Panc1 (cell line): Measurements from ENCODE around the gene PEDS1. TPM values are rescaled to one million over a fixed set of nuclear protein-coding genes. Genes with fewer than 3 reads are reported as not detected.
"Not testable (repeated sequence)": the region's sequence is repeated elsewhere in the genome, so short reads cannot be mapped to it uniquely, and the experiment has no call there.

Experiments
- ATAC-seq: fragments of 200-7000 bp; cut with Tn5 transposase; 2 replicates; pipeline ENCODE4 v1.9.1; 2020; ENCODE audit warnings: mild to moderate bottlenecking, moderate library complexity
- BruUV-seq: library from RNA; stranded (reverse); fragments of 400-500 nt; replicated peaks from 2 replicates; lab custom pipeline; 2021; lab: Mats Ljungman, UMichigan
- CTCF ChIA-PET: fragments of 300-600 bp; sonication (Branson Sonifier 250); formaldehyde crosslinking; loops from one replicate; lab custom pipeline; 2022; ENCODE audit warnings: antibody characterized with exemption; lab: Charles Lee
- POLR2A ChIA-PET: fragments of 300-600 bp; sonication (Branson Sonifier 250); formaldehyde crosslinking; loops from one replicate; lab custom pipeline; 2022; ENCODE audit warnings: antibody characterized with exemption; lab: Charles Lee
- DNase-seq: peaks from one replicate; pipeline ENCODE4 v3.0.0-alpha.2; 2010; ENCODE audit warnings: low read depth, low spot score
- H3K27ac ChIP-seq: 2 replicates; pipeline ENCODE4 v1.5.1; 2011; ENCODE audit warnings: mild to moderate bottlenecking, low read length, inconsistent platforms
- H3K27me3 ChIP-seq: fragments of 200-500 bp; sonication (Bioruptor generic); 2 replicates; pipeline ENCODE4 v1.6.0; 2014; ENCODE audit warnings: low read length, inconsistent platforms; ENCODE audit not compliant: control insufficient read depth, insufficient read depth
- H3K36me3 ChIP-seq: fragments of 200-500 bp; sonication (Bioruptor generic); 2 replicates; pipeline ENCODE4 v1.5.1; 2014; ENCODE audit warnings: inconsistent platforms, mild to moderate bottlenecking, low read length, moderate library complexity; ENCODE audit not compliant: control insufficient read depth, insufficient read depth
- H3K4me1 ChIP-seq: 2 replicates; pipeline ENCODE4 v1.5.1; 2011; ENCODE audit warnings: inconsistent platforms, mild to moderate bottlenecking, low read length, moderate library complexity; ENCODE audit not compliant: control insufficient read depth, insufficient read depth
- H3K4me3 ChIP-seq, 2 experiments: 2 replicates each; pipeline ENCODE4 v1.5.1; 2011 to 2012; ENCODE audit warnings: low read depth in 2 of 2, low read length in 2 of 2, mild to moderate bottlenecking in 2 of 2, inconsistent platforms in 1 of 2, moderate library complexity in 1 of 2
- H3K9me3 ChIP-seq: fragments of 200-500 bp; sonication (Bioruptor generic); 2 replicates; pipeline ENCODE4 v1.5.1; 2014; ENCODE audit warnings: low read depth, mild to moderate bottlenecking, inconsistent platforms, low read length, moderate library complexity; ENCODE audit not compliant: control insufficient read depth, insufficient read depth
- POLR2AphosphoS5 ChIP-seq: IDR thresholded peaks from 2 replicates; pipeline ENCODE4 v1.6.1; 2012; ENCODE audit warnings: mild to moderate bottlenecking, low read depth, low read length, moderate library complexity
- SIN3A ChIP-seq: IDR thresholded peaks from 2 replicates; pipeline ENCODE4 v1.6.1; 2012; ENCODE audit warnings: low read depth, mild to moderate bottlenecking, low read length, moderate library complexity, borderline replicate concordance; ENCODE audit not compliant: insufficient read depth
- TCF7L2 ChIP-seq: IDR thresholded peaks from 2 replicates; pipeline ENCODE4 v1.6.1; 2011; ENCODE audit warnings: mild to moderate bottlenecking, low read depth, low read length, inconsistent platforms
- in situ Hi-C: cut with HindIII; loops from 2 replicates; pipeline ENCODE4 v1.10.0; 2016; ENCODE audit warnings: low sequenced_read_pairs, low pct_unique_long_range_greater_than_20kb
- intact Hi-C: fragments of 100-400 bp; cut with micrococcal nuclease; formaldehyde crosslinking; loops from one replicate; pipeline ENCODE4 v1.10.0; 2022; ENCODE audit not compliant: unreplicated experiment
- total RNA-seq: library from RNA; stranded (reverse); gene quantifications from one replicate; pipeline ENCODE4 v1.2.1, GENCODE V29; 2021; ENCODE audit not compliant: unreplicated experiment
- TF ChIP-seq, protein P1 (sequence below): fragments of 450-650 bp; IDR thresholded peaks from 2 replicates; pipeline ENCODE4 v1.5.1; 2017; ENCODE audit warnings: mild to moderate bottlenecking
- TF ChIP-seq, protein P2 (sequence below), 2 experiments: IDR thresholded peaks; 2 replicates each; pipeline ENCODE4 v1.6.1; 2011 to 2012; ENCODE audit warnings: low read depth in 2 of 2, control low read depth in 1 of 2, low read length in 1 of 2, mild to moderate bottlenecking in 1 of 2, moderate library complexity in 1 of 2; ENCODE audit not compliant: insufficient read depth in 1 of 2

PEDS1 gene
- total RNA-seq, 1 experiment from 2014 or later = 88.9 TPM

DNA sequence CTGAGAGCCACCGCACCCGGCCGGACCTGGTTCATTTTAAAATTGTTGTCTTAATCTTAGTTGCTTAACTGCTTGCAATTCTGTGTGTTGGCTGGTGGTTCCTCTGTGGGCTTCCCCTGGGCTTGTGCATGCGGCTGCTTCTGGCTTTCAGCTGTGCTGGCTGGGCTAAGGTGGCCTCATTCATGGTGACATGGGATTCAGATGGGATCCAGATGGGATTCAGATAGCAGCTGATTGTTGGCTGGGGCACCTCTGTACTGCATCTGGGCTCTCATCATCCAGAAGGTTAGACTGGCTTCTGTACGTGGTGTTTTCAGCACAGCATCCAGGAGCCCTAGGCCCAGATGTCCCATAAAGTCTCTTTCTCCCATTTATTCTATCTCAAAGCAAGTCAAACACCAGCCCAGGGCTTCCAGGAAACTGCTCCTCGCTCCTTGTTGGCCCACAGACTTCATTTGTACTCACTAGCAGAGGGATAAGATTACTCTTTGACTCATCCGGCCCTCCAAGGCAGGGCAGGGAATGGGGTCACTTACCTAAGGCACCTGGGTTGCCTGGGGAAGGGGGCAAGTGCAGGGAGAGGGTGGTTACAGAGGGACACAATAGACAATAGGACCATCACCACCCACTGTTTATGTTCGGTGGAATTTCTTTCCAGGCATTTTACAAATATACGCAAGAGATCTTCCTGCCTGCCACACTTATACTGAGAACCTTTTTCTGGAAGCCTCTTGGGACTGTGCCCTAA lies 10.2 kb upstream of the PEDS1 start:
- BruUV-seq = no TSS peak
- Histone ChIP-seq H3K9me3 (no peaks in the 10 kb centered on the region), H3K4me1 (peaks cover 41% of the 10 kb centered on the region), H3K27ac (peak overlapping the region; percentile 99), H3K4me3 (no peak overlapping the region), H3K27me3 (no peaks in the 10 kb centered on the region), H3K36me3 (no peaks in the 10 kb centered on the region)
- CTCF ChIA-PET = no interaction called here
- in situ Hi-C loops = no loop called here
- ATAC-seq (no peak), DNase-seq (no peak)
- no peak for TF ChIP-seq TCF7L2
- no peak for TF ChIP-seq POLR2AphosphoS5
- POLR2A ChIA-PET = interaction anchor here (0.5 kb wide), 1 partner anchor 60 kb away, joined by 5 read pairs; no protein-coding TSS in a partner anchor
- intact Hi-C loops = no loop called here

DNA sequence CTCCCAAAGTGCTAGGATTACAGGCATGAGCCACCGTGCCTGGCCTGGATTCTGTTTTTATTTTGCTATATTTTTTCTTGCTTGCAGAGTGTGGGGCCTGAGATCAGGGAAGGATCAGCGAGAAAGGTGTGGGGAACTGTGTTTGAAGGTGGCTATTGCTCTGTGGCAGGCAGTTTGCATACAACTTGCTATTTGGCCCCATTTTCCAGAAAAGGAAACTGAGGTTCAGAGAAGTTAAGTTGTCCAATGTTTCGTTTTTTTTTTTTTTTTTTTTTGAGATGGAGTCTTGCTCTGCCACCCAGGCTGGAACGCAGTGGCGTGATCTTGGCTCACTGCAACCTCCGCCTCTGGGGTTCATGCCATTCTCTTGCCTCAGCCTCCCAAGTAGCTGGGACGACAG lies 8.0 kb upstream of the PEDS1 start:
- H3K4me3 ChIP-seq, H3K27ac ChIP-seq, H3K9me3 ChIP-seq, DNase-seq, ATAC-seq, in situ Hi-C loops, POLR2A ChIA-PET, CTCF ChIA-PET, BruUV-seq, intact Hi-C loops, H3K27me3 ChIP-seq, H3K36me3 ChIP-seq: not testable (repeated sequence)
- peaks cover 25% of the 10 kb centered on the region for H3K4me1 ChIP-seq

DNA sequence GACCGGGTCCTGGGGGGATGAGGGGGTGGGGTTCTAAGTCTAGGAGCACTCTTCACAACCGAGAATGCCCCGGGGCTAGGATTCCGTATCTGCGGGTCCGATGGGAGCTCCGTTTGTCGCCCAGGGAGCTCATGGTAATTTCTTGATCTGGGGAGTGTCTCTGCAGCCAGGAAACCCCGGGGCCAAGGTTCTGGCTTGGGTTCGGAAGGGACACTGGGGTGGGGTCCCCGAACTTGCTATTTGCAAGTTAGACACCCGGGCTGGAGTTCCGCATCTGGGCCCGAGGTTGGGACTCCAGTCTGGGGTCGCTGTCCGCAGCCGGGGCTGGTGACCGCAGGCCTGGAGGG lies 397 bp downstream of the PEDS1 start:
- Histone ChIP-seq H3K9me3 (no peaks in the 10 kb centered on the region), H3K4me1 (peaks cover 46% of the 10 kb centered on the region), H3K36me3 (peaks cover 8% of the 10 kb centered on the region), H3K27me3 (no peaks in the 10 kb centered on the region), H3K4me3 (peak overlapping the region; percentile 92 to 95), H3K27ac (peak overlapping the region; percentile 97)
- DNase-seq = no peak
- in situ Hi-C loops (no loop called here), intact Hi-C loops (no loop called here)
- ATAC-seq = no peak
- no TSS peak for BruUV-seq
- ChIA-PET CTCF (interaction anchor here (1.2 kb wide), 1 partner anchor 32 kb away, joined by 4 read pairs; no protein-coding TSS in a partner anchor), POLR2A (interaction anchor here (0.6 to 1.5 kb wide), 3 partner anchors 13 to 37 kb away, joined by 3 to 10 read pairs (median 5); no protein-coding TSS in a partner anchor)
- TF ChIP-seq, protein P1, sequence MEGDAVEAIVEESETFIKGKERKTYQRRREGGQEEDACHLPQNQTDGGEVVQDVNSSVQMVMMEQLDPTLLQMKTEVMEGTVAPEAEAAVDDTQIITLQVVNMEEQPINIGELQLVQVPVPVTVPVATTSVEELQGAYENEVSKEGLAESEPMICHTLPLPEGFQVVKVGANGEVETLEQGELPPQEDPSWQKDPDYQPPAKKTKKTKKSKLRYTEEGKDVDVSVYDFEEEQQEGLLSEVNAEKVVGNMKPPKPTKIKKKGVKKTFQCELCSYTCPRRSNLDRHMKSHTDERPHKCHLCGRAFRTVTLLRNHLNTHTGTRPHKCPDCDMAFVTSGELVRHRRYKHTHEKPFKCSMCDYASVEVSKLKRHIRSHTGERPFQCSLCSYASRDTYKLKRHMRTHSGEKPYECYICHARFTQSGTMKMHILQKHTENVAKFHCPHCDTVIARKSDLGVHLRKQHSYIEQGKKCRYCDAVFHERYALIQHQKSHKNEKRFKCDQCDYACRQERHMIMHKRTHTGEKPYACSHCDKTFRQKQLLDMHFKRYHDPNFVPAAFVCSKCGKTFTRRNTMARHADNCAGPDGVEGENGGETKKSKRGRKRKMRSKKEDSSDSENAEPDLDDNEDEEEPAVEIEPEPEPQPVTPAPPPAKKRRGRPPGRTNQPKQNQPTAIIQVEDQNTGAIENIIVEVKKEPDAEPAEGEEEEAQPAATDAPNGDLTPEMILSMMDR = no peak
- TF ChIP-seq POLR2AphosphoS5 (no peak), SIN3A (no peak), TCF7L2 (no peak)
- TF ChIP-seq, protein P2, sequence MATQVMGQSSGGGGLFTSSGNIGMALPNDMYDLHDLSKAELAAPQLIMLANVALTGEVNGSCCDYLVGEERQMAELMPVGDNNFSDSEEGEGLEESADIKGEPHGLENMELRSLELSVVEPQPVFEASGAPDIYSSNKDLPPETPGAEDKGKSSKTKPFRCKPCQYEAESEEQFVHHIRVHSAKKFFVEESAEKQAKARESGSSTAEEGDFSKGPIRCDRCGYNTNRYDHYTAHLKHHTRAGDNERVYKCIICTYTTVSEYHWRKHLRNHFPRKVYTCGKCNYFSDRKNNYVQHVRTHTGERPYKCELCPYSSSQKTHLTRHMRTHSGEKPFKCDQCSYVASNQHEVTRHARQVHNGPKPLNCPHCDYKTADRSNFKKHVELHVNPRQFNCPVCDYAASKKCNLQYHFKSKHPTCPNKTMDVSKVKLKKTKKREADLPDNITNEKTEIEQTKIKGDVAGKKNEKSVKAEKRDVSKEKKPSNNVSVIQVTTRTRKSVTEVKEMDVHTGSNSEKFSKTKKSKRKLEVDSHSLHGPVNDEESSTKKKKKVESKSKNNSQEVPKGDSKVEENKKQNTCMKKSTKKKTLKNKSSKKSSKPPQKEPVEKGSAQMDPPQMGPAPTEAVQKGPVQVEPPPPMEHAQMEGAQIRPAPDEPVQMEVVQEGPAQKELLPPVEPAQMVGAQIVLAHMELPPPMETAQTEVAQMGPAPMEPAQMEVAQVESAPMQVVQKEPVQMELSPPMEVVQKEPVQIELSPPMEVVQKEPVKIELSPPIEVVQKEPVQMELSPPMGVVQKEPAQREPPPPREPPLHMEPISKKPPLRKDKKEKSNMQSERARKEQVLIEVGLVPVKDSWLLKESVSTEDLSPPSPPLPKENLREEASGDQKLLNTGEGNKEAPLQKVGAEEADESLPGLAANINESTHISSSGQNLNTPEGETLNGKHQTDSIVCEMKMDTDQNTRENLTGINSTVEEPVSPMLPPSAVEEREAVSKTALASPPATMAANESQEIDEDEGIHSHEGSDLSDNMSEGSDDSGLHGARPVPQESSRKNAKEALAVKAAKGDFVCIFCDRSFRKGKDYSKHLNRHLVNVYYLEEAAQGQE (IDR thresholded peaks at IDR 0.05; ENCODE audit: insufficient read depth in 1 of 2, low read depth in 2 of 2, low read length in 1 of 2) = no peak
